HG03378 (cell line): ENCODE data around the gene IQSEC1.

Source experiments
- ATAC-seq: cut with Tn5 transposase; IDR thresholded peaks from one replicate; pipeline ENCODE4 v1.9.1; 2021; ENCODE audit warnings: mild to moderate bottlenecking, moderate library complexity; ENCODE audit not compliant: unreplicated experiment

IQSEC1 gene

GRCh38 chr3:13031621-13032020, 41.6 kb downstream of the IQSEC1 start:
- ATAC-seq, result no peak

DNA sequence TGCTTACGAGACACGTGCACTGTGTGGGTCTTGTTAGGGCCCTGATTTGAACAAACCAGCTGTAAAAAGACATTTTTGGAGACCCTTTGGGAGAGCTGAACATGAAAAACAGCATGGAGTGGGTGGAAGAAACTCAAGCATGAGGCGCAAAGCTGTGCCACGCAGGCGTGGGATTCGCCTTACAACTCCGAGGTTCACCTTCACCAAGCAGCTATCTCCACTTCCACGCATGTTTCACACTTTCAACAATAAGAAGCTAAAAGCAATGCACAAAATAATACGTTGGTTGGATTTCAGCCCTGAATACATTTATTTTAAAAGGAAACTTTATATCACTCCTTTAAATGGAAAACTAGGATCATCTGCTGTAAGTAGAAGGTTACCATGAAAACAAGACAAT, 42.5 kb downstream of the IQSEC1 start:
- ATAC-seq, result no peak

GRCh38 chr3:13028010-13028821, 45.0 kb downstream of the IQSEC1 start:
- no peak for ATAC-seq

GRCh38 chr3:13027154-13027553, 46.1 kb downstream of the IQSEC1 start:
- ATAC-seq, result no peak

GRCh38 chr3:13026534-13026933, 46.7 kb downstream of the IQSEC1 start:
- ATAC-seq, result no peak

DNA sequence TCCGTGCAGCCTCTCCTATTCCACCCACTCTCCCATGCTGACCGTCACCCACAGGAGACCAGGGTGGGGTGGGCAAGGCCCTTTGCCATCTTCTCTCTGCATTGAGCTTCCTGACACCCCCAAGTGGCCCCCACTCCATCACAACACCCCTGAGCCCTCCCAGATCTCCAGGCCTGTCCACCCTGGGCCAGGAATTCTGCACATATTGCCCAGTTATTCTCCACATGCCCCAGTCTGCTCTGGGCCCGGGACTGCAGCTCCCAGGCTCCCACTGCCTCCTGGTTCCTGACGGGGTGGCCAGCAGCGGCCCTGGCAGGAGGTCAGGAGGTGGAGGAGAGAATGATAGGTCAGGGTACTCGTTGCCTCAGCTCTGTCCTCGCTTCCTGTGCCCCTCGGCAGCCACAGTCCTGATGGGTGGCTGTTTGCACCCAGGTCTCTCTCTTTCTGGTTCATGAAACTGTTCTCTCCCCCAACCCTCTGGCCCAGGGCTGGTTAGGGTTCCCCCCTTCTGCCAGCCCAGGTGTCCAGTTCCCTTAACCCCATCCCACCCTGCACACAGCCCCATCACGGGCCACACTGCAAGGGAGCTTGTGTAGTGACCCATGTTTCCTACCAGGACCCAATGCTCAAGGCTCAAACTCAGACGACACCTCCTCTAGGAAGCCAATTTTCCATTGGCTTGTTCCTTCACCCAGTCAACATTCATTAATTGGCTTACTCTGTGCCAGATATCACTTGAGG, 47.3 kb downstream of the IQSEC1 start:
- no peak for ATAC-seq

- no peak for ATAC-seq
Measured at GRCh38 chr3:13025090-13025489, 48.1 kb downstream of the IQSEC1 start.

GRCh38 chr3:13024765-13025065, 48.5 kb downstream of the IQSEC1 start:
- no peak for ATAC-seq

DNA sequence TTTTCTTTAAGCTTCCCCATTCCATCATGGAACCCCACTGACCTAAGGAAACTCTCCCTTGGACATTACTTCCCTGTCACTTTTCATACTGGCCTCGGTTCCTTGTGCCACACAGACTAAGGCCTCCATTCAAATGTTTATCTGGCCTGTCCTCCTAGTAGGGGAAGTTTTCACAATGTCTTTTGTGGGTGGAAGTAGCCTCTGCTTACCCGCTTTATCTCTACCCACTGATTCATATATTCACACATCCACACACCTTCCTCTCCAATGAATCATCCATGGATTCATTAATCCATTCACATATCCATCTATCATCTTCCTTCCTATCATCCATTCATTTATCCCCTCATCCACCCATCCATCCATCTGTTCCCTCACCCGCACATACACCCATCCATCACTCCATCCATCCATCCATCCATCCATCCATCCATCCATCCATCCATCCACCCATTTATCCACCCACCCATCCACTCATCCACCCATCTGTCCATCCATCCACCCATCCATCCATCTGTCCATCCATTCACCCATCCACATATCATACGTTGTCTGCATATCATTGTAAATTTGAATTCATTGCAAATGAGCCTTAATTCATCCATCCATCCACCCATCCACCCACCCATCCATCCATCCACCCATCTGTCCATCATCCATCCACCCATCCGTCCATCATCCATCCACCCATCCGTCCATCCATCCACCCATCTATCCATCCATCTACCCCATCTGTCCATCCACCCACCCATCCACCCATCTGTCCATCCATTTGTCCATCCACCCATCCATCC, 49.1 kb downstream of the IQSEC1 start:
- no peak for ATAC-seq

DNA sequence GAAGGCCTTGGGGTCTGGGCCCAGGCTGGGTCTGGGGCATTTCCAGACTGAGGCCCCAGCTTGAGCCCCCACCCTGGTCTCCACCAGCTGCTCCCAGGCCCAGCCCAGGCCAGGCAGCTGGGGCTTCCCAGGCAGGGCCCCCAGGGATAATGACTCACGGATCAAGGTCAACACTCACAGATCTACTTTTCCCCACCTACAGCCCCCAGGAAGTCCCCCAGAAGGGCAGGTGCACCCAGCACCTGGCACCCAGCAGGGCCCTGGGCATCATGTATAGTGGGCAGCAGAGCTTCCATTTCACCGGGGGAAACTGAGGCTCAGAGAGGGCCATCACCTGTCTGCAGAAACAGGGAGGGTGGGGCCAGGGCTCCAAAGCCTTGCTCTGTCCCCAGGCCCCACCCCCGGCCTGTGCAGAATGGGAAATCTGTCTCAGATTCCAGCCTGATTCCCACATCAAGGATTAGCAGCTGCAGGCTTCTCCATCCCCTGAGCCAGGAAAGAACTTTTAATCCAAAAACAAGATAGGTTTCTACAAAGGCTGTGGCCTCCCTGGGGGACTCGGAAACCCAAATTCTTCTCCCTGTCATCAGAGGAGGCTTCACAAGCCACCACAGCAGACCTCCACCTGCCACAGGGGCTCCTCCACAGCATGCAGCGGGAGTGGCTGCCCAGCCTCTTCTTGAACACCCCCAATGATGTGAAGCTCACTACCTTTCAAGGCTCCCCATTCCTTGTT, 49.8 kb downstream of the IQSEC1 start:
- ATAC-seq, result no peak

DNA sequence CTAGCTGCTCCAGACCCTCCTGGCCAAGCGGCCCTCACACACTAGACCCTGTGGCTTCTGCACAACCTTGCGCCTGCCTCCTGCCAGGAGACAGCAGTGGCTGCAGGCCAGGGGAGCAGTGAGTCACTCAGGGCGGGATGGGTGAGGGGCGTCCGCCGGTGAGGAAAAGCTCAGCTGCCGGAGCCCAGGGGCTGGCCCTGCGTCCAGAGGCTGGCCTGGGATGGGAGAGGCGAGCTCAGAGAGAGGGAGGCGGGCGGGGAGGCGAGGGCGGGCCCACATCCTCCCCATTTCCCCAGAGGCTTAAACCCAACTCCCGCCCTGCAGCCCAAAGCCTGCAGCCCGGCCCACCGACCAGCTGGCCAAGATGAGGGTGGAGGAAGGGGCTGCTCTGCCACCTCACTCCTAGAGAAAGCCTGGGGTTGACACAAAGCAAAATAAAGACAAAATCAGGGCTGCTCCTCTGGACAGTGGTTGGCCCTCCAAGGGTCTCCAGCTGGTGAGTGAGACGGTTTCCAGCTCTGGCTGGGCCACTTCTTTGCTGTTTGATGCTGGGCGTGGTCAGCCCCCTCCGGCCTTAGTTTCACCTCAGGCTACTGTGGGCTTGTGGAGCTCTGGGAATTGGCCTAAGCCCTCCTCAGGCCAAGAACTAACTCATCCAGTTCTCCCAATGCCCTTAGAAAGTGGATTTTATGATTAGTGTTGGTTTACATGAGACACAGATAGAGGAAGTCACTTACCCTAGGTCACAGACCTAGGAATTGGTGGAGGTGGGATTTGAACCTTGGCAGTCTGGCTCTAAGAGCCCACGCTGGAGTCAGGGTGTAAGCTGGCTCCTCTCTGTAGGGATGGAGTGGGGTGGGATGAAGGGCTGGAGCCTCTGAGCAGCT, 50.6 kb downstream of the IQSEC1 start:
- ATAC-seq, result peak; percentile 47

DNA sequence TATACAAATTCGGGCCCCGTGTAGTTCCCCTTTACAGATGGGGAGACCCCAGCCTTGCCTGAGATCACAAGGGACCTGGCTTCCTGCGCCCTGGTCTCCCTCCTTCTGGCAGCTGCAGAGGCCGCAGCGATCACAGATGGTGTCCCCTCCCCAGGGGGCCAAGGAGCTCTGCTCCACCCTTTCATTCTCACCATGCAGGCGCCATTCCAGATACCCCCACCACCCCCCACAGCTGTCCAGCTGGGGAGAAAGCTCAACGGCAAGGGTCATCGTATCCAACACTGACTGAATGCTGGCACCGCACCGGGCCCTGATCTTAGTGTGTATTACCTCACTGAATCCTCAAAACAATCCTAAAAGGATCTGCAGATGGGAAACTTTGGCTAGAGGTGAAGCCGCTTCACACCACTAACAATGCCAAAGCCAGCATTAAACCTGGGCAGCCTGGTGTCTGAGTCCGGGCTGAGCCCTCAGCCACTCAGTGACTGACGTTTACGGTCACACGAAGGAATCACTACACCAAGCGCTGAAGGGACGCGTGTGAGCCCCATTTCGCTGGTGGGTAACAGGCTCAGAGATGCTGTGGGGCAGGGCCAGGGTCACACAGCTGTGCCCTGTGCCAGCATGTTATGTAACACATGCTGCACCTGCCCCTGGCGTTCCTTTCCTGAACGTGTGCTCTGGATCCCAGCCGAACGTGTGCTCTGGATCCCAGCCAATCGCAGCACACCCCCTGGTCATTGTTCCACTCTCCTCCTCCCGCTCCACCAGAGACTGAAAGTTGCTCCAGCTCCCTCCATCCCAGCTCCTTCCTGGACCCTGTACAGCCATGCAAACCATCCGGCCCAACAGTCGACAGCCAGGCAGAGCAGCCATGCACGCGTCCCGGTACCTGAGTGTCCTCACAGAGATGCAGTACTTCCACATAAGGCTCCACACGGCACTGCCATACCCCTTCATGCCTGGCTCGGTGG, 51.8 kb downstream of the IQSEC1 start:
- no peak for ATAC-seq

GRCh38 chr3:13020159-13020750, 53.0 kb downstream of the IQSEC1 start:
- no peak for ATAC-seq

DNA sequence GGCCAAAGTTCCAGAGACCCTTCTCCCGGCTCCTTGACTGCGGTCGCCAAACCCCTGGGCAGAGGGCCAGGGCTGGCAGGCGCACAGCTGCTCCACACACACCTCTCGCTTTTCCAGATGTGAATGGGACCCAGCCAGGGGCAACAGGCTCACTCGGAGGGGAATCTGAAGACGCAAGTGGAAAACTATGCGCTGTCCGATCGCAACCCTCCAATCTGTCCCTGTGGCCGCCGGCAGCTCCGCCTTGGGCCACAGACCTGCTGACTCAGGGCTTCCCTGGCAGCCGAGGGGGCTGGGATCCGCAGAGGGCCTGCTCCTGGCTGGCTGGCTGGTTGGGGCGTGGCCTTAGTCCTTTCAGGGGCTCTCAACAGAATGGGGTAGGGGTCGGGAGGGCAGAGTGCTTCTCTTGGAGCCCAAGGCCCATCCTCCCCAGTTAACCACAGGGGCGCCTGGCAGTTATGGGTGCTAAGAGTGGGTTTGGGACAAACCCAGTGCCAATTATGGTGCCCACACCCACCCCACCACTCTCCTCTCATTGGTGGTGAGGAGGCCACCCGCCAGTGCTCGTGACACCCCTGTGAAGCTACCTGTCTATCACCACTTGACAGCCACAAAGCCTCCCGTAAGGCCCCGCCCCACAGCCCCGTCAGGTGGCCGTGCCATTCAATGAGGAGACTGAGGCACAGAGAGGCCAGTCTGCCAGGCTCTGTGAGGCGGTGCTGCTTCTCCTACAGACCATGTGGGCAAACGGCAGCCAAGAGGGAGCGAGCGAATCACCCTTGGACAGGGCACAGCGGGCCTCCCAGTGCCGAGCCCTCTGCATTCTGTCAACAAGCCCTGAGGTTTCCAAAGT, 53.8 kb downstream of the IQSEC1 start:
- no peak for ATAC-seq

DNA sequence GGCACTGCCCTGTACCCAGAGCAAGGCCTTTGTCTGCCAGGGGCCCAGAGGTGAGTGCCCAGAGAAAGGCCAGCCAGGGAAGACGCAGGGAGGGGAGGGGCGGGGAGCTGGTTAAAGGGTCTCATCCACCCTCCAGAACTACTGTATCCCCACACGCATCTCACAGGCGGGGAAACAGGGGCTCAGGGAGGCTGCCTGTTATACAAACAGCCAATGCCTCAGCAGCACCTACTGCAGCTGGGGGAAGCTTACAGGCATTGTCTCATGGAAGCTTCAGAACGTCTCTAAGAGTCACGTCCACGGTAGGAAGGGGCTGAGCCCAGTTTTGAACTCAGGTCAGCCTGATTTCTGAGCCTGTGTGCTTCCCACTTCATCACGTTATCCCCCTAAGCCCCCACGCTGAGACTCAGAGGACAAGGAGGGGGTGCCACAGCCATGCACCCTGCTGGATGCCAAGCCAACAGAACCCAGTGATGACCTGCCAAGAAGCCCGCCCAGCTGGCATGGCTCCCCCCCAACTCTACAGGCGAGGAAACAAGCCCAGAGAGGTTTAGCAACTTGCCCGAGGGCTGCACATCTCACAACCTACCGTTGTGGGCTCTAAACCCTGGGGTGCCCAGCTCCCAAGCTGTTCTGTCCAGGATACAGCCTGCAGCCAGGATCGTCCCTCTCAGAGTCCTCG, 54.5 kb downstream of the IQSEC1 start:
- no peak for ATAC-seq

GRCh38 chr3:13018043-13018451, 55.2 kb downstream of the IQSEC1 start:
- ATAC-seq, result no peak
